NCI-H1092 treated with DMSO at 0.1 percent for 48 hours (cell line): Measurements from ENCODE around the gene SLC22A31.

Source experiments
- DNase-seq: peaks from one replicate; lab custom pipeline; 2025; lab: John Stamatoyannopoulos, UW

Gene SLC22A31

DNA sequence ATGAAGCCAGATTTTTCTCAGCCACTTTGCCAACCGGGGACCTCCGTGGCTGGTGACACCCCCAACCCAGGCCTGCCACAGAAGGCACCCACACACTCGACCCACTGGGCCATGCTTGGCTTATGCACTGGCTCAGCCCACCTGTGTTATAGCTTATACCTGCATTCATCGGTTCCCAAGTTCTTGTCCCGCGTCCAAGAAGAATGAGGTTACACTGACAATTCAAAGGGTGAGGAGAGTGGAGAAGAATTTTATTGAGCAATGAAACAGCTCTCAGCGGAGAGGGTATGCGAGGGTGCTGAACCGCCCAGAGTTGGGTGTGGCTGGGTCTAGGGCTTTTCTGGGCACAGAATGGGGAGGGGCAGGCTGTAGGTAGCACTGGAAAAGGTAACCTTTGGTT lies 51.0 kb downstream of the SLC22A31 start:
- DNase-seq, result no peak

- DNase-seq, result no peak
These were observed 53.1 kb downstream of the SLC22A31 start for GRCh38 chr16:89147085-89147817.

DNA sequence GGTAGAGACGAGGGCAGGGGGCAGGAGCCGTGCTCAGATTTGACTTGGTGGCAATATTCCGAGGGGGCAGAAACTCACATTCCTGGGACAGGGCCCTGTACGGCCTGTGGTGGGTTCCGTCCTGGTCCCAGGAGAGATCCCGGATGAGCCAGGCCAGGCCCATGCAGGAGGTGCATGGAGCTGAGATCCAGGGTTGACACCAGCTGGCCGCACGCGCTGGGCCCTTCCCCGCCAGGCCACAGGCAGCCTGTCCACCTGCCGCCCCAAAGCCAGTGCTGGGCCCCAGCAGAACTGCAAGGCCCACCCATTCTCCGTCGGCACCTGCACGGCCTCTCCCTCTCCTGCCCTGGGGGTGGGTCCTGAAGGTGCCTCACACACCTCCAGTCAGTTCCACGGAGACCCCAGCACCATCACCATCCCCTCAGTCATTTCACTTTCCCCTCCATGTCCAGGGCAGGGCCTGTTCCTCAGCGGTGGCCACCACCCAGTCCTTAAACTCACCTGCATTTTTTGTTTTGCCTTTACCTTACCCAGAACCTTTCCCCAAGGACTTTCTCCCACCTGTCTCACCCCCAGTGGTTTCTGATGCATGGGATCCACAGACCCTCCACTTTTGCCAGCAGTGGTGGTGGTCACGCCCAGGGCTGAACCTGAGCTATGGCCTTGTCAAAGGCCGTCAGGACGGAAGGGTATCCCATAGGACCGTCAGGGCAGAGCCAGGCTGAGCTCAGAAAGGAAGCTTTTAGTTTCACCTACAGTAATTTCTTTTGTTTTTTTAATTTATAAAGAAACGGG lies 53.9 kb downstream of the SLC22A31 start:
- no peak for DNase-seq
